BLaER1 (cell line): Measurements from ENCODE around the gene PPP1R13B.
"Not testable (repeated sequence)": the region's sequence is repeated elsewhere in the genome, so short reads cannot be mapped to it uniquely, and the experiment has no call there.

ENCODE experiments used
- H3K27ac ChIP-seq: shearing (Covaris generic); formaldehyde crosslinking; 2 replicates; pipeline ENCODE4 v1.8.1; 2022
- H3K27me3 ChIP-seq: shearing (Covaris generic); formaldehyde crosslinking; 2 replicates; pipeline ENCODE4 v1.8.1; 2022
- H3K36me3 ChIP-seq: shearing (Covaris generic); formaldehyde crosslinking; 2 replicates; pipeline ENCODE4 v1.8.1; 2022
- H3K4me1 ChIP-seq: shearing (Covaris generic); formaldehyde crosslinking; 2 replicates; pipeline ENCODE4 v1.8.1; 2022
- H3K4me2 ChIP-seq: shearing (Covaris generic); formaldehyde crosslinking; 2 replicates; pipeline ENCODE4 v1.8.1; 2022
- H3K4me3 ChIP-seq: shearing (Covaris generic); formaldehyde crosslinking; 2 replicates; pipeline ENCODE4 v1.8.1; 2022
- H3K9ac ChIP-seq: shearing (Covaris generic); formaldehyde crosslinking; 2 replicates; pipeline ENCODE4 v1.8.1; 2022
- H3K9me3 ChIP-seq: shearing (Covaris generic); formaldehyde crosslinking; 2 replicates; pipeline ENCODE4 v1.8.1; 2022
- H4K20me1 ChIP-seq: shearing (Covaris generic); formaldehyde crosslinking; 2 replicates; pipeline ENCODE4 v1.8.1; 2022
- Cebpa-rat ChIP-seq: shearing (Covaris generic); IDR thresholded peaks from 2 replicates; pipeline ENCODE4 v1.8.1; 2022

The PPP1R13B gene

DNA sequence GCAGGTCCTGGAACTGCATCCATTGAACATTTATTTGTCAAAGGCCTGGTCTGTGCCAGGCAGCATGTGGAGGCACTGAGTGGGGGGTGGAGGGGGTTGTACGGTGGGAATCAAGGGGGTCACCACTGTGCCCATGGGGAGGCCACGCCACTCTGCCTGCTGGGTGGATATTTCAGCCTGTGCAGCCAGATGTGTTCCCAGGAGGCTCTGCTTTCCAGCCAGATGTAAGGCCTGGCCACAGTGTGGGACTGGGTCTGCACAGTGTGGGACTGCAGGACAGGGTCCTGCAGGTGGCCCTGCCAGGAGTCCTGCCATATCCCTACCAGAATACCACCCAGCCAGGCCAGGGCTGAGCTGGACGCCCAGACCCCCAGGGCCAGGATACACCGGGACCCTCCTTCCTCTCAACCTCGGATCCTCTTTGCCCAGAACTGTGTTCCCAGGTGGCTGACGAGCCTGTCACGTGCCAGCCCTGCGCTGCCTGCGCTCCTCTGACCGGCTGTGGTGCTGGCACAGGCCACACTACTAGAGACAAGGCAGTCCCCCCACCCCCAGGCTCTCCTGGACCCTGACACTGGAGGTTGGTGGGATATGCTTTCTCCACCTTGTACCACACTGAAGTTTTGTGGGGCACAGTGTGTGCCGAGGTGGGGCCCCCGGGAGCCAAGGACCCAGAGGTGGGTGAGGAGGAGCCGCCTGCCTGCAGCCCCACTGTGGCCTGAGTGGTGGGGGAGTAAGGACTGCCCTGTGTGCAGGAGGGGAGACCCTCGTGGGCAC lies 149.6 kb downstream of the PPP1R13B start:
- Histone ChIP-seq H3K4me2 (peak overlapping the region; percentile 90), H3K27ac (peak overlapping the region; percentile 64), H3K9me3 (no peaks in the 10 kb centered on the region), H3K4me1 (peaks cover 94% of the 10 kb centered on the region), H3K36me3 (peaks cover 82% of the 10 kb centered on the region), H3K9ac (peak overlapping the region; percentile 38; the same call in 1 of the 2 replicates), H3K27me3 (no peaks in the 10 kb centered on the region), H3K4me3 (no peak overlapping the region), H4K20me1 (peaks cover 99% of the 10 kb centered on the region)
- TF ChIP-seq Cebpa-rat, result no peak

- no peak for TF ChIP-seq Cebpa-rat
- H3K4me3 ChIP-seq, result no peak overlapping the region
- peak overlapping the region; percentile 90 for H3K4me2 ChIP-seq
- peak overlapping the region; percentile 67; the same call in 1 of the 2 replicates for H3K27ac ChIP-seq
- H3K9ac ChIP-seq, result no peak overlapping the region
- no peaks in the 10 kb centered on the region for H3K27me3 ChIP-seq
- H3K4me1 ChIP-seq, result peaks cover 98% of the 10 kb centered on the region
- H3K36me3 ChIP-seq, result peaks cover 82% of the 10 kb centered on the region
- H4K20me1 ChIP-seq, result peaks cover 99% of the 10 kb centered on the region
- H3K9me3 ChIP-seq, result no peaks in the 10 kb centered on the region
These were observed 150.2 kb downstream of the PPP1R13B start for GRCh38 chr14:103697206-103697602.

DNA sequence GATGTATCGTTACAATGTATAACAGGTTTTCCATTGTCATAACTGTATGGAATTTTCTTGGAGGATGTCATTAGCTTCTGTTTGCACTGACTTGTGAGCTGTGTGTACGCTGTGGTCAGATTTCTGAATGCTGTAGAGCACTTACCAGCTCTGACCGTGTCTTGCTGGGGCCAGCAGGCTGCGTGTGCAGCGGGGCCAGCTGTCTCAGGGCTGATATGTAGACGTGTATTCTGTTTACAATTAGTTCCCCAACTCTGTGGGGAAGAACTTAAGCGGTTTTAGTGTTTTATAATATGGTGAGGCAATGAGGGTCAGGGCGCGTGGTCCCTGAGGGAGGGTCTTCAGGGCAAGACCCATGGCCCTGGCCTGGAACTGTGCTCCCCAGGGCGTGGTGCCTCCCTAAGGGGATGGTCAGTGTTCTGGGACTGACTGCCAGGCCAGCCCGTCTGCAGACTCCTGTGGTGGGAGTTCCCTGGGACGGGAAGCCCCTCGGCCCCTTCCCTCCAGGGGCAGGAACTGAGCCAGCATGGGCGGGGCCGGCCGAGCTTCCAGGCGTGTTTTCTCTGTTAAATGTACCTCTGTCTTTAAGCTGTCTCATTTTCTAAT lies 150.8 kb downstream of the PPP1R13B start:
- TF ChIP-seq Cebpa-rat, result no peak
- Histone ChIP-seq H3K36me3 (peaks cover 78% of the 10 kb centered on the region), H3K4me1 (peaks cover 98% of the 10 kb centered on the region), H3K4me2 (peak overlapping the region; percentile 90), H3K27ac (peak overlapping the region; percentile 67), H3K27me3 (no peaks in the 10 kb centered on the region), H4K20me1 (peaks cover 99% of the 10 kb centered on the region), H3K9ac (0 out of 2 replicates have a peak overlapping the region, but pooled peaks have one; percentile 32), H3K4me3 (no peak overlapping the region), H3K9me3 (no peaks in the 10 kb centered on the region)

DNA sequence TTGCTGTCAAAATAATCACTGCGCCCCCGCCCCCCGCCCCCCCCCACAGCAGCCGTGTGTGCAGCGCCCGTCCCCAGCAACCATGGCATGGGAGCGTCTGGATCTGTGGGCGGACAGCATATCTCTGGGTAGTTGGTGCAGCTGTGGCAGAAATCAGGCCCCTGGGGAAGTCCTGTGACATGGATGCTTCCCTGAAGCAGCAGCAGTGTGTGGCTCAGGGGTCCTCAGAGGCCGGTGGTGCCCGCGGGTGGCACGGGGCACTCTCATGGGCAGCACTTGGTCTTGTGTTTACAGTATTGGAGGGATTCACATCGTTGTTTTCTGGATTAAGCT lies 151.3 kb downstream of the PPP1R13B start:
- H4K20me1 ChIP-seq, result peaks cover 99% of the 10 kb centered on the region
- H3K9ac ChIP-seq, result 0 out of 2 replicates have a peak overlapping the region, but pooled peaks have one; percentile 32
- peaks cover 98% of the 10 kb centered on the region for H3K4me1 ChIP-seq
- no peaks in the 10 kb centered on the region for H3K27me3 ChIP-seq
- peaks cover 73% of the 10 kb centered on the region for H3K36me3 ChIP-seq
- H3K27ac ChIP-seq, result peak overlapping the region; percentile 67; the same call in 1 of the 2 replicates
- TF ChIP-seq Cebpa-rat, result no peak
- H3K9me3 ChIP-seq, result no peaks in the 10 kb centered on the region
- peak overlapping the region; percentile 90 for H3K4me2 ChIP-seq
- no peak overlapping the region for H3K4me3 ChIP-seq

DNA sequence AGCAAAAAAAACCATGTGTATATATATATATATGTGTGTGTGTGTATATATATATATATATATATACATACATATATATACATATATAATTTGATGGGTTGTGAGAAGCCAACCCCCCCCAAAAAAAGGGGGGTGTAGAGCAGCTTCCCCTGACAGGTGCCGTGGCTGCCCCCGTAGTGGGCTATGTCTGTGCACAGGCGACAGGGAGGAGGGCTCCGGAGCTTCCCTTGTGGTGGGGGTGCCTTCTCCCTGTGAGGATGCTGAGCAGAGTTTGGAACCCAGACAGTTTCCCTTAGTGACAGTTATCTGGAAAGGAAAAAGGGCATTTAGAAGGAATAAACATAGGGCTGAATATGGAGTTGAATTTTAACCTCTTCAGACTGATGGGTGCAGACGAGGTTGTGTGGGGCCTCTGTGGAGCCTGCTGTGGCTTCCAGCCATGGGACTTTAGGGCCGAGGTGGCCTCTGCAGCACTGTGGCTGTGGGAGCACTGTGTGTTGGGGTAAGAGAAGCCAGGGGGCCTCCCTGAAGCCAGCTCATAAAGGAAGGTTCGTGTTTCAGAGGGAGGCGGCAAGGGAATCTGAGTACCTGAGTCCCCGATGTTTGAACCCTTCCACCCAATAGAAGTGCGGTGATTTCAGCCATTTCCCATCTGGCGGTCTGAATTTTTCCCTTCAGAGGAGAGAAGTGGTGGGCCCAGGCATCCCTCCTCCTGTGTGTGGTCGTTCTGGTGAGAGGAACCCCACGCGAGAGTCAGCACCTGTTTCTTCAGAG lies 151.9 kb downstream of the PPP1R13B start:
- peaks cover 68% of the 10 kb centered on the region for H3K36me3 ChIP-seq
- no peak for TF ChIP-seq Cebpa-rat
- H3K4me3 ChIP-seq, result no peak overlapping the region
- peak overlapping the region; percentile 58 for H3K27ac ChIP-seq
- H3K27me3 ChIP-seq, result no peaks in the 10 kb centered on the region
- H3K9ac ChIP-seq, result peak overlapping the region; percentile 52; the same call in 1 of the 2 replicates
- peaks cover 99% of the 10 kb centered on the region for H4K20me1 ChIP-seq
- peaks cover 98% of the 10 kb centered on the region for H3K4me1 ChIP-seq
- peak overlapping the region; percentile 90 for H3K4me2 ChIP-seq
- H3K9me3 ChIP-seq, result no peaks in the 10 kb centered on the region

- 0 out of 2 replicates have a peak overlapping the region, but pooled peaks have one; percentile 34 for H3K9ac ChIP-seq
- no peaks in the 10 kb centered on the region for H3K27me3 ChIP-seq
- H3K27ac ChIP-seq, result peak overlapping the region; percentile 56
- H4K20me1 ChIP-seq, result peaks cover 99% of the 10 kb centered on the region
- no peak for TF ChIP-seq Cebpa-rat
- peak overlapping the region; percentile 90 for H3K4me2 ChIP-seq
- H3K4me1 ChIP-seq, result peaks cover 98% of the 10 kb centered on the region
- H3K36me3 ChIP-seq, result peaks cover 68% of the 10 kb centered on the region
- no peak overlapping the region for H3K4me3 ChIP-seq
- H3K9me3 ChIP-seq, result no peaks in the 10 kb centered on the region
These were observed 152.8 kb downstream of the PPP1R13B start for GRCh38 chr14:103694572-103695026.

- peaks cover 89% of the 10 kb centered on the region for H4K20me1 ChIP-seq
- no peak for TF ChIP-seq Cebpa-rat
- H3K4me3 ChIP-seq, result no peak overlapping the region
- no peak overlapping the region for H3K9ac ChIP-seq
- H3K9me3 ChIP-seq, result no peaks in the 10 kb centered on the region
- peak overlapping the region; percentile 90 for H3K4me2 ChIP-seq
- H3K27ac ChIP-seq, result peak overlapping the region; percentile 72; the same call in 1 of the 2 replicates
- H3K4me1 ChIP-seq, result peaks cover 99% of the 10 kb centered on the region
- H3K36me3 ChIP-seq, result peaks cover 68% of the 10 kb centered on the region
- H3K27me3 ChIP-seq, result no peaks in the 10 kb centered on the region
These were observed 153.9 kb downstream of the PPP1R13B start for GRCh38 chr14:103693515-103693914.

GRCh38 chr14:103692871-103693270 lies 154.5 kb downstream of the PPP1R13B start:
- Histone ChIP-seq H3K4me3 (no peak overlapping the region), H4K20me1 (peaks cover 83% of the 10 kb centered on the region), H3K9me3 (no peaks in the 10 kb centered on the region), H3K4me2 (peak overlapping the region; percentile 90), H3K9ac (0 out of 2 replicates have a peak overlapping the region, but pooled peaks have one; percentile 48), H3K36me3 (peaks cover 68% of the 10 kb centered on the region), H3K4me1 (peaks cover 95% of the 10 kb centered on the region), H3K27ac (peak overlapping the region; percentile 72), H3K27me3 (no peaks in the 10 kb centered on the region)
- no peak for TF ChIP-seq Cebpa-rat

DNA sequence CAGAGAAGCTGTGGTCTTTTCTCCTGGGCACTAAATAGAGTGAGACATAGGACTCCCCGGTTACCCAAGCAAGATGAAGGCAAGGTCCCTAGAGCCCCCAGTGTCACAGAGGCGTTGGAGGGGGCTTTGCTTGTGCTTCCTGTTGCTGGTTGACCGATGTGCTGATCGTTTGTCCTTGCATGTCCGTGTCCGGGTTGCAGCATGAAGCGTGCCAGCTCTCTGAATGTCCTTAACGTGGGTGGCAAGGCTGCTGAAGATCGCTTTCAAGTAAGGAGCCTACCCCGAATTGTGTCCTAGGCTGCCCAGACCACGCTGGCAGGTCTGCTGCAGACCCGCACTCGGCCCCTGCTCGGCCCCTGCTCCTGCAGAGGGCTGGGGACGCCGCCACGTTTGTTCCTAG lies 155.2 kb downstream of the PPP1R13B start:
- Histone ChIP-seq H3K4me1 (peaks cover 88% of the 10 kb centered on the region), H4K20me1 (peaks cover 76% of the 10 kb centered on the region), H3K27ac (peak overlapping the region; percentile 72), H3K9me3 (no peaks in the 10 kb centered on the region), H3K4me3 (peak overlapping the region; percentile 26; the same call in 1 of the 2 replicates), H3K36me3 (peaks cover 66% of the 10 kb centered on the region), H3K4me2 (peak overlapping the region; percentile 90), H3K9ac (peak overlapping the region; percentile 48; the same call in 1 of the 2 replicates), H3K27me3 (no peaks in the 10 kb centered on the region)
- no peak for TF ChIP-seq Cebpa-rat

DNA sequence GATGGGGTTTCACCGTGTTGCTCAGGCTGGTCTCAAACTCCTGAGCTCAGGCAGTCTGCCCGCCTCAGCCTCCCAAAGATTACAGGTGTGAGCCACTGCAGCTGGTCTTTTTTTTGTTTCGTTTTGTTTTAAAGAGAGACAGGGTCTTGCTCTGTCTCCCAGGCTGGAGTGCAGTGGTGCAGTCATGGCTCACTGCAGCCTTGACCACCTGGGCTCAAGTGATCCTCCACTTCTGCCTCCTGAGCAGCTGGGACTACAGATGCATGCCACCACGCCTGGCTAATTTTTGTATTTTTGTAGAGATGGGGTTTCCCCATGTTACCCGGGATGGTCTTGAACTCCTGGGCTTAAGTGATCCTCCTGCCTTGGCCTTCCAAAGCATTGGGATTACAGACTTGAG lies 155.7 kb downstream of the PPP1R13B start:
- Histone ChIP-seq H4K20me1 (peaks cover 76% of the 10 kb centered on the region), H3K27ac (peak overlapping the region; percentile 72), H3K4me2 (peak overlapping the region; percentile 90), H3K36me3 (peaks cover 68% of the 10 kb centered on the region), H3K9ac (peak overlapping the region; percentile 48; the same call in 1 of the 2 replicates), H3K4me1 (peaks cover 83% of the 10 kb centered on the region)
- not testable (repeated sequence) for H3K4me3 ChIP-seq, H3K9me3 ChIP-seq, H3K27me3 ChIP-seq
